ENCODE results near the gene IFI6. TPM values are rescaled to one million over a fixed set of nuclear protein-coding genes. Genes with fewer than 3 reads are reported as not detected.

The IFI6 gene
- total and polyA plus RNA-seq, 2 of the 8 experiments (the other 6 are each of a cell fraction or from before 2014, with no cell fraction given) = 6.1 to 13.2 TPM

DNA sequence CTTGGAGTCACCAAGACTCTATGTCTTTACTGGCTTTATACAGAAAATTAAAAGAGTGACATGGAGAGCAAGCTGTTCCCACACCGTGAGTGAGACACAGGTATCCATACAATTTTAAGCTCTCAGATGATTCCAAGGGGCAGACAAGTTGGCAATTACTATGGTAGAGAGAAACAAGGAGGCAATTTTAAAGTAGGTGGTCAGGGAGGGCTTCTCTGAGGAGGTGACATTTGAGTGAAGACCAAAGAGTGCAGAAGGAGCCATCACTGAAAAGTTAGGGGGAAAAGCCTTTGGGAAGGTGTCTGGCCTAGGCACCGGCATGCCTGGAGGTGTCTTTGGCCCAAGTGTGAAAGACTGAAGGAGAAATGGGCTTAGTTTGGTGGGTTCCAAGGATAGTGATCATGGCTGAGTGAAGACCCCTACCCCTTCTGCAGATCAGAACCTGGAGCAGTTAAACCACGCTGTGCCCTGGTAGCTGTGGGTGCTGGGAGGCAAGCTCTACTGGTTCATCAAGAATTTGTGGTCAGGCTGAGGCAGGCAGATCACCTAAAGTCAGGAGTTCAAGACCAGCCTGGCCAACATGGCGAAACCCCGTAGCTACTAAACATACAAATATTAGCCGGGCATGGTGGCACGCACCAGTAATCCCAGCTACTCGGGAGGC is 10.4 kb downstream of the IFI6 start (continued):
- TF ChIP-seq EP300 (IDR thresholded peaks at IDR 0.05; ENCODE audit: borderline replicate concordance in 1 of 2, low read depth in 2 of 2, low read length in 2 of 2) (no peak), GABPA (IDR thresholded peaks at IDR 0.05; ENCODE audit: borderline replicate concordance, insufficient read depth, low read length) (no peak), POU5F1 (IDR thresholded peaks at IDR 0.05; ENCODE audit: low read depth, low read length) (no peak)

All from H1 (cell line).